Fibroblast of skin of left biceps (primary cell): ENCODE data around the gene CEBPG.

Experiments used
- DNase-seq, 2 experiments: peaks; one replicate each; pipeline ENCODE4 v3.0.0-alpha.2; 2013; ENCODE audit warnings: low read depth in 2 of 2

Gene CEBPG

DNA sequence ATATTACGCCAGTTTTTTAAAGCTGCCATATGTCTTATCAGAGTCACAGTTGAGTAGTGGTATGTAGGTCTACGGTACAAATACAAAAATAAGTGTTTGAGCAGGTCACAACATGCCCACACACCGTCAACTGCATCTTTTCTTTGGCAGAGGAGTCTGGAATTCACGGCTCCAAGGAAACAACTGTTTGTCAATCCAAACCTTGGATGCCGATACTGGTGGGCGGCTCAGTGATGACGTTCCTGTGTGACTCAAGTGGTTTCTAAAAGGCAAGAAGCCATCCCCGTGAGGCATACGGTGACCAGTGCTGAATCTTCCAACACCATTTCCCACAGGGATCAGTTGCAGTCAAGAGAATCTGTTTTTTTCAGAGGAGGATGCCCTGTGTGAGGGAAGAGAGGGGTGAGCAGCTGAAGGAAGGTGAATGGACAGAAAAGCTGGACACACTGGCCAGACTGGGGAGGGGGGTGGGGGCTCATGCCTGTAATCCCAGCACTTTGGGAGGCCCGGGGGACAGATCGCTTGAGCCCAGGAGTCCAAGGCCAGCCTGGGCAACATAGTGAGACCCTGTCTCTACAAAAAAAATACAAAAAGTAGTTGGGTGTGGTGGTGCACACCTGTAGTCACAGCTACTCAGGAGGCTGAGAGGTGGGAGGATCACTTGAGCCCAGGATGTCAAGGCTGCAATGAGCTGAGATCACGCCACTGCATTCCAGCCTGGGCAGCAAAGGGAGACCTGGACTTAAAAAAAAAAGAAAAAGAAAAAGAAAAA is 22.8 kb upstream of the CEBPG start:
- no peak for DNase-seq

GRCh38 chr19:33355535-33355934 is 18.0 kb upstream of the CEBPG start:
- no peak for DNase-seq

DNA sequence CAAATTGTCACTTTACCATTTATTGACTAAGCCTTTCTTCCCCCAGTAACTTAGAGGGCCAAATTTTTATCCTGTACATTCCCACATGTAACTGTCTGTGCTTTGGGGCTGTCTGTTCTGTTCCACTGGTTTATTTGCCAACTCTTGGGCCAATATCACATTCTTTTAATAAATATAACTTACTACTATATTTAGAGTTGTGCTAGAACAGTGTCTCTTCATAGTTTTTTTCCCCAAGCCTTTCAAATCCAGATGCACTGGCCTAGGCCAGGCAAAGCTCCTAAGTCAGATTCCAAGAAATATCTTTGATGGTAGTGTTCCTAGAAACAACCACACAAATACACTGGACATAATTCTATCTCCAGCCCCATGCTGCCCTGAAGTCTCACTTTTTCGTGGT is 16.0 kb upstream of the CEBPG start:
- no peak for DNase-seq

DNA sequence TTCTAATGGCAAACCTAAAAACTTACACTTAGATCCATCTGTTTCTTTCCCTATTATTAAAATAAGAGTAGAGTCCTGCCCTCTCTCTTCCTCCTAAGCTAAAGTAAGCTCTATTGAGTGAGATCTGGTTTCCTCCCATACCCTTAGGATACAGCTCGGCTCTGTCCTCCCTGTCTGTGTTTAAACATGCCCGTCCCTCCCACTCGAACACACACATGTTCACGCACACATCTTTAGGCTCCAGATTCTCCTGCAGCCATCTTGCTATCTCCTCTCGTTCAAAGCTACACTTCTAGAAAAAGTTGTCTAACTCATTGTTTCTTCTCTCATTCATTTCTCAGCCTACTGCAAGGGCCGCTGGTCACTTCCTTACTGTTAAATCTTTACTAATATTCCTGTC is 15.1 kb upstream of the CEBPG start:
- DNase-seq, result no peak

DNA sequence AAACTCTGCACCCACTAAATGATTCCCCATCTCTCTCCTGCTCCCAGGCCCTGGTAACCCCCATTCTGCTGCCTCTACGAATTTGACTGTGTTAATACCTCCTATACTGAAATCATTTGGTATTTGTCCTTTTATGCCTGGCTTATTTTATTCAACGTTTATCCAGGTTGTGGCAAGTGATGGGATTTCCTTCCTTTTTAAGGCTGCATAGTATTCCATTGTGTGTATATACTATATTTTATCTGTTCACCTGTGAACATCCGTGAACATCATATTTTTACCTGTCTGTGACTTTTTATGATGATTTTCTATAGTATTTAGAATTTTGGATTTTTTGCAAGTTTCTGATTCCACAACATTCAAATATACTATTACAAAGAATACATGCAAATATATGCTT is 13.9 kb upstream of the CEBPG start:
- DNase-seq, result no peak

- no peak for DNase-seq
These were observed 10.8 kb upstream of the CEBPG start for GRCh38 chr19:33362508-33363228.

DNA sequence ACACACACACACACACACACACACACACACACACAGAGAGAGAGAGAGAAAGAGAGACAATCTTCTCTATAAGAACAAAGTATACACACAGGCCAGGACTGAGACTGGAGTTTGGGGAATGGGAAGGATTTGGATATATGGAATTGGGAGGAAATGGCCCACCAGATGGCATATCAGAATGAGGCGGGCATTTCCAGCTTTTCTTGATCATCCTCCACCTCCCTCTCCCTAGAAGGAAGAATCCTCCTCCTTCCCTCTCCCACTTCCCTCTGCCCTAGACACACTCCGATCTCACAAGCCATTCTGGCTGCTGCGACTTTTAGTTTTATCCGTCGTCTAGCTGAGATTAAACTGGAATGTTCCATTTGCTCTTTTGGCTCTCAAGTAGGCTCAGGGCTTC is 10.0 kb upstream of the CEBPG start:
- DNase-seq, result no peak

DNA sequence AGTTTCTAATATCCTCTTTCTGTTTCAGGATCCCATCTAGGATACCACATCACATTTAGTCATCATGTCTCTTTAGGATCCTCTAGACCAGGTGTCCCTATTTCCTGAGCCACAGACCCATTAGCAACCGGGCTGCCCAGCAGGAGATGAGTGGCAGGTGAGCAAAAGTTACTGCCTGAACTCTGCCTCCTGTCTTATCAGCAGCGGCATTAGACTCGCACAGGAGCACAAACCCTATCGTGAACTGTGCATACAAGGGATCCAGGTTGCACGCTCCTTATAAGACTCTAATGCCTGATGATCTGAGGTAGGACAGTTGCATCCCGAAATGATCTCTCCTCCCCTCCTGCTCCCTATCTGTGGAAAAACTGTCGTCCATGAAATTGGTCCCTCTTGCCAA is 7.8 kb upstream of the CEBPG start:
- DNase-seq, result no peak

DNA sequence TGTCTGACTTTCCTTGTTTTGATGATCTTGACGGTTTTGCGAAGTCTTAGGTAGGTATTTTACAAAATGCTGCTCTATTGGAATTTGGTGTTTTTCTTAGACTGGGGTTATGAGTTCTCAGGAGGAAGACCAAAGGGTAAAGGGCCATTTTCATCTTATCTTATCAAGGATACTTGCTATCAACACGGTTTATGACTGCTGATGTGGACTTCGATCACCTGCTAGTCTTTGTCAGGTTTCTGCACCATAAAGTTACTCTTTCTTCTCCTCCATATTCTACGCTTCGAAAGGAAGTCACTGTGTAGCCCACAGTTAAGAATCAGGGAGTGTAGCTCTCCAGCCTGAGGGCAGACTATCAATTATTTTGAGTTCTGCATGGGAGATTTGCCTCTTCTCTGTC is 7.4 kb upstream of the CEBPG start:
- DNase-seq, result no peak

GRCh38 chr19:33366897-33367296 is 6.6 kb upstream of the CEBPG start:
- DNase-seq, result no peak

GRCh38 chr19:33368074-33368864 is 5.2 kb upstream of the CEBPG start:
- DNase-seq, result no peak

DNA sequence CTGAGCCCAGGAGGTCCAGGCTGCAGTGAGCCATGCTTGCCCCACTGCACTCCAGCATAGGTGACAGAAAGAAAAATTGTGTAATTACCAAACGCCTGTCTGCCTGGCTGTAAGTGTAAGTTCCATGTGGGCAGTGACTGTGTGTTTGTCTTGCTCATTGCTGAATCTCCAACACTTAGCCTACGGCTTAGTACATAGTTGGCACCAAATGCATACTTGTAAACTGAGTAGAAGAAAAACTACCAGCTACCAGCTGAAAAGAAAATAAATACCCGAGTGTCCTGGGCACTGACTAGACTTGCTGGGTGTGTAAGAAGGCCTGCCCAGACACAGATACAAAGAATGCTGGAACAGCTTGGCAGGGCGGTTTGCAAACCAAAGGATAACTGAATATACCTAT is 2.7 kb upstream of the CEBPG start:
- no peak for DNase-seq

DNA sequence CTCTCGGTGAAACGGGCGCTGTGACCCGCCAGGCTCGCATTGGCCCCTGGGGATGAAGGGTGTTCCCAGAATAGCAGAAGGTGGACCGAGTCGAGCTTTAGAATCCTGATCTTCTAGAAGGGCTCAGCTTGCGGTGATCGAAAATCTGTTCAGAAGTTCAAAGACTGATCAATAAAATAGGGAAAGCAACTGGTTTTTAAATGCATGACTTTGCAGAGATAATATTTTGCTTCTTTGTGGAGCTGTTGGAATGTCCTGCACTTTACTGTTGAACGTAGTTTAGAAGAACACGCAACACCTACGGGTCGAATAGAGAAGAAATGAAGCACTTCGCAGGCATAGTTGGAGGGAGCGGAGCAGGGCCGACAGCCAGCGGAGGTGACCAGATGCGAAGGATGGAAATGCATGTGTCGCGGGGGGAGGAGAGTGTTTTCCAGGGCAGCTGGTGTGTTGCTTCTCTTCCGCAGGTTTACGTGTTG is 766 bp downstream of the CEBPG start:
- no peak for DNase-seq

DNA sequence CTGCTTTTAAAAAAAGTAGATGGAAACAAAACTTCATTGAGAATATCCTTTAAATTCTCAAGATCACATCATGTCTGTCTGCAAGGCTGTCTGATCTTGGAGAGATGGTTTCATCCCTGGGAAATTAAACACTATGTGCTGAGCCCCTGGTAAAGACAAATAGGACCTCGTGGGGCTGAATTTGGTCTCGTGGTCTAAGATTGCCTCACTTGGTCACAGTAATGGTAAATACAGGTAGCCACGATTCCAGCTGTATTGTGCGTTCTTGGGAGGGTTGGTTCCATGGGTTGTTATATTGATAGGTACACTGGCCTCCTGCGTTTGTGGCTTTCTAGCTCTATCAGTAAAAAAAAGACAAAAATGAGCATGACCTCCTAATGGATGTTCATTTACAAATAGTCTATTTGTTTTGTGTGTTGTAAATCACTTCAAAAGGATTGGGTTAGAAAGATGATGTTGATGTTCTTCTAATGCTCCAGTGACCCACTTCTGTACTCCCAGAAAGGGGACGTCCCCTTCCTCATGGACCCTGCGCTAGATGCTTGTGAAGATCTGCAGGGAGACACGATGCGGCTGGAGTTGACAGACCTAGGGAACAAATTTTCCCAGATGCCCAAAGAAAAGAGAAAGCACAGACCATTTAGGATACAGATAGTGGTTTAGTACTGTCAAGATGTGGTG is 1.8 kb downstream of the CEBPG start:
- DNase-seq, result no peak

DNA sequence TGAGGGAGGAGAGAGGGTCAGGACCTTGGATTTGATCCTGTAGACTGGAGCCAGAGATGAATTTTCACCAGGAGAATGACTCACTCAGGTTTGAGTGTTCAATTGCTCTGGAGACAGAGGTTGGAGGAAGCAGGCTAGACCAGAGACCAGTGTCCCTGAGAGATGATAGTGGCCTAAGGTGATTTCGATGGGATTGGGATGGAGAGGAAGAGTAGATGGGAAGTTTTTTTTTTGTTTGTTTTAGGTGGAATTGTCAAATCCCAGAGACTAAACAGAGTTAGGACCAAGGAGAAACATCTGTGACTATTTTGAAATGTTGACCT is 2.3 kb downstream of the CEBPG start:
- DNase-seq, result no peak

DNA sequence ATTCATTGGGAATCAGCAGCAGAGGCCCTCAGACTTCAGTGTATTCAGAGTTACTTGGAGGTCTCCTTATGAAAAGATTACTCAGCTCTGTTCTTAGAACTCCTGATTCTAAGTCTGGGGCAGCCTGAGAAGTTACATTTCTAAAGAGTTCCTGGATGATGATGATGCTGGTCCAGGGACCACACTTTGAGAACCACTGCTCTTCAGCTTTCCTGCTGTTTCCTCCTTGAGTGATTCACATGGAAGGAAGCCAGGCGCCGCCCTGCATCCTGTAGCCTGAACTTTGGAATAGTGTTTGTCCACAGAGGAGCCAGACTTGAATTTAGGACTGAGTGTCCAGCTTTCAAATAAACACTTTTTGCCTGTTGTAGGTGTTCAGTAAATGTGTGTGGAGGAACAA is 2.9 kb downstream of the CEBPG start:
- peak; percentile 50 to 55 for DNase-seq

GRCh38 chr19:33376941-33377557 is 3.5 kb downstream of the CEBPG start:
- no peak for DNase-seq

DNA sequence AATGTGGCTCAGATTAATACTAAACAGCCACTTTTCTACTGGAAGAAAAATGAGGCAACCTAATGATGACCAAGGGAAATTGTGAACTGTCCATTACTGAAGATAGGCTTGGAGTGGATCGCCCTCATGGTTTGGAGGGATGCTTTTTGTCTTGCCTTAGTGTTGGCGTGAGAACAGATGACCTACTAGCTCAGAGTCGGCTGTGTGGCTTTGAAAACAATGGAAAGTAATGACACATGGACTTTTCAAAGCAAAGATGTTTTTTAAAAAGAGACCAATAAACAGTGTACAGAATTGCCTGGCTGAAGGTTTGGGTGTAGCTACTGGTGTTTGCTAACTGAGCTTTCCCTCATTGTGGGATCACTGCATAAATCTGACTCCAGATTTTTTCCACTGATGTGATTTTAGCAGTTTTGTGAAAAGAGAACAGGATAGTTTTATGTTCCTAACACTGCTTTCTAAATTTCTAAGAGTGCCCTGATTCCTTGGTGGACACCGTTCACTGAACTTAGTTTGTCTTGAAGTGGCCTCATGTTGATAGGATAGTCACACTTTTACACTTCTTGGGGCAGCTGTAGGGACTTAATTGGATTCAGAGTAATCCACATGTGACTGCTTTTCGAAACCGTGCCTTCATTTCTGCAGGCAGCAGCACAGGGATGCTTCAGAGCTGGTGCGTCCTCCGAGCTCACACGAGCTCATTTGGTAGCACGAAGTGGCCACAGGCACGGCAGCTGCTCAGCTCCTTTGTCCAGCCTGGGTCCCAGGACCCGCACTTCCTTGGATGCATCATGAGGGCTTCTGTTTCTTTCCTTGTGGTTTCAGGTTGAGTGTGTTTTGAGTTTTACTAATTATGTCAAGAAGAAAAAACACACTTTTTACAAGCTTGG is 4.3 kb downstream of the CEBPG start:
- DNase-seq, result no peak

DNA sequence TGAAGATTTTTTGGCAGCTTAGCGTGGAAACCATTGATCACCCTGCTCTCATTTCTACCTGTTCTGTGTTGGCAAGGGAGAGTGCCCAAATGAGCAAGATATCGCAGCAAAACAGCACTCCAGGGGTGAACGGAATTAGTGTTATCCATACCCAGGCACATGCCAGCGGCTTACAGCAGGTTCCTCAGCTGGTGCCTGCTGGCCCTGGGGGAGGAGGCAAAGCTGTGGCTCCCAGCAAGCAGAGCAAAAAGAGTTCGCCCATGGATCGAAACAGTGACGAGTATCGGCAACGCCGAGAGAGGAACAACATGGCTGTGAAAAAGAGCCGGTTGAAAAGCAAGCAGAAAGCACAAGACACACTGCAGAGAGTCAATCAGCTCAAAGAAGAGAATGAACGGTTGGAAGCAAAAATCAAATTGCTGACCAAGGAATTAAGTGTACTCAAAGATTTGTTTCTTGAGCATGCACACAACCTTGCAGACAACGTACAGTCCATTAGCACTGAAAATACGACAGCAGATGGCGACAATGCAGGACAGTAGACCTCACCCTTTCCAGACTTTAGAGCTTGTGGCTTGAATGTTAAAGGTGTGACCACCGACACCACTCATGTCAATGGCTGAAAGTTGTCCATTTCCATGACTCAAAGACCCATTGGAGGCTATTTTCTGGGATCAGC is 5.8 kb downstream of the CEBPG start:
- no peak for DNase-seq

GRCh38 chr19:33381101-33381500 is 7.6 kb downstream of the CEBPG start:
- DNase-seq, result no peak
